ENCODE measurements around the gene CIDEB.

- TF ChIP-seq EZH2 (IDR thresholded peaks at IDR 0.05; ENCODE audit: borderline replicate concordance, low read depth, low read length, poor library complexity, severe bottlenecking) (no peak), CTCF (conservative IDR thresholded peaks at IDR 0.05; ENCODE audit: low read depth, low read length) (no peak)
These were observed 30.0 kb downstream of the CIDEB start for GRCh38 chr14:24277606-24278321.

Data from A673 (cell line).